ENCODE measurements around the gene P4HA3.

DNA sequence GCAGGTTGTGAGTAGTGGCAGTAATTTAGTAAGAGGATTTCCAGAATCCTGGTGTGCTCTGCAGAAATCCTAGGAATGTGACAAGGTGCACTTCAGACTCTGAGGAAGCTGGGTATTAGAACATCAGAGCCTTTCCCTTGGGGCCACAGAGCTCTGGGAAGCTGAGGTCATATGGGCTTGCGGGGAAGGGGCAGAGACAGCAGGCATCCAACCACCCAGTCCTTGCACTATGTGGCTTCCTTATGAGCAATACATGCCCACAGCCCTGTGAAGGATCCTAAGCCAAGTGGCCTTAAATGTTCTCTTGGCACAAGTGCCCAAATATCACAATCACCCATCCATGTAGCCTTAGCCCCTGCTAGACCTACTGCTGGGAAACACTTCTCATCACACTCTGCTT, 46.2 kb downstream of the P4HA3 start:
- TF ChIP-seq, protein P1, sequence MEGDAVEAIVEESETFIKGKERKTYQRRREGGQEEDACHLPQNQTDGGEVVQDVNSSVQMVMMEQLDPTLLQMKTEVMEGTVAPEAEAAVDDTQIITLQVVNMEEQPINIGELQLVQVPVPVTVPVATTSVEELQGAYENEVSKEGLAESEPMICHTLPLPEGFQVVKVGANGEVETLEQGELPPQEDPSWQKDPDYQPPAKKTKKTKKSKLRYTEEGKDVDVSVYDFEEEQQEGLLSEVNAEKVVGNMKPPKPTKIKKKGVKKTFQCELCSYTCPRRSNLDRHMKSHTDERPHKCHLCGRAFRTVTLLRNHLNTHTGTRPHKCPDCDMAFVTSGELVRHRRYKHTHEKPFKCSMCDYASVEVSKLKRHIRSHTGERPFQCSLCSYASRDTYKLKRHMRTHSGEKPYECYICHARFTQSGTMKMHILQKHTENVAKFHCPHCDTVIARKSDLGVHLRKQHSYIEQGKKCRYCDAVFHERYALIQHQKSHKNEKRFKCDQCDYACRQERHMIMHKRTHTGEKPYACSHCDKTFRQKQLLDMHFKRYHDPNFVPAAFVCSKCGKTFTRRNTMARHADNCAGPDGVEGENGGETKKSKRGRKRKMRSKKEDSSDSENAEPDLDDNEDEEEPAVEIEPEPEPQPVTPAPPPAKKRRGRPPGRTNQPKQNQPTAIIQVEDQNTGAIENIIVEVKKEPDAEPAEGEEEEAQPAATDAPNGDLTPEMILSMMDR (IDR thresholded peaks at IDR 0.05; ENCODE audit: borderline replicate concordance, extremely low read depth, low read length, poor library complexity, severe bottlenecking), result no peak
- TF ChIP-seq EZH2 (IDR thresholded peaks at IDR 0.05; ENCODE audit: borderline replicate concordance, low read depth, low read length, severe bottlenecking), result no peak
